ENCODE measurements around the gene KRABD2.

The KRABD2 gene

GRCh38 chr17:8332688-8333087 is 43.8 kb downstream of the KRABD2 start:
- in situ Hi-C loops (cut with MboI; ENCODE audit: low pct_unique_long_range_greater_than_20kb, low sequenced_read_pairs), result no loop called here
- DNase-seq, result no peak

GRCh38 chr17:8332128-8332527 is 44.4 kb downstream of the KRABD2 start:
- DNase-seq, result no peak
- in situ Hi-C loops (cut with MboI; ENCODE audit: low pct_unique_long_range_greater_than_20kb, low sequenced_read_pairs), result no loop called here

- no peak for DNase-seq
- in situ Hi-C loops (cut with MboI; ENCODE audit: low pct_unique_long_range_greater_than_20kb, low sequenced_read_pairs), result no loop called here
Measured at GRCh38 chr17:8327303-8327649, 49.2 kb downstream of the KRABD2 start.
